ENCODE results near the gene JAKMIP2. TPM values are rescaled to one million over a fixed set of nuclear protein-coding genes. Genes with fewer than 3 reads are reported as not detected.
"Not testable (repeated sequence)": the region's sequence is repeated elsewhere in the genome, so short reads cannot be mapped to it uniquely, and the experiment has no call there.

Gene JAKMIP2
- total RNA-seq, result 0.06 TPM
- long read RNA-seq, result 0 reads

DNA sequence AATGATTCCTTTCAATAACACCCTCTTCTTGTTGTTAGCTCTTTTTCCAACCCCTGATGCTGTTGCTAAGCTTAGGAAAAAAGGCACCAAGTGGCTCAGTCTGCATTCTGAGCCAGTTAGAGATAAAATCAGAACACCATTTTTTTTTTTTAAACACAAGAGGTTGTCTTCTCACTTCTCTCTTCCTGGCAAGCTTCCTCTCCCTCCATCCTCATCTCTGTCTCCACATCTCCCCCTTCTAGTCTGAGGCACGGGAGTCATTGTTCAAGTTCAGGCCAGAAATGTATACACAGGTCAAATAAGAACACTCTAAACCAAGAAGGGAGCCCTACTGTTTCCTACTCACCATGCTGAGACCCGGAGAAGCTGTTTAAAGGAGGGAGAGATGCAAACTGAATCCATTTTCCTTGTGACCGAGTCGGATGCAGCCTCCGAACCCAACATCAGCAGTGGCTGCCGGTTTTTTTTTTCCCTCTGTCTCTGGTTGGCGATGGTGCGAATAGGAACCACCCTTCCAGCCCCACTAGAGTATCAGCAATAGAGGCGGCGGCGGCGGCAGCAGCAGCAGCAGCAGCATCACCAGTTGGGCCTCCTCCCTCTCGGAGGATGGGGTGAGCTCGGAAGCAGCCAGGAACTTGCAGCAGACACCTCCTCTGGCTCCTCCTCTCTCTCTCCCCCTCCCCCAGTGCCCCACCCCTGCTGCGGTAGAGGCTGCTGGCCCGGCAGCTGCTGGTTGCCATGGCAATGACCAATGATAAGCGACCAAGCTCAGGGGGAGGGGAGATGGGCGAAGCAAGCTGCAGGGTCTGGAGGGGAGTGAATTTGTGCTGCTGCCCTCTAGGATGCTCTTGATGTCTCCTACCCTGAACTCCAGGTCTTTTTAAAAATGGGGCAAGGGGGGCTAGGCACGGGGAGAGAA lies at the start of gene JAKMIP2:
Gene JAKMIP2 (minus strand): TSS at position 619 of the 919 bp plus-strand sequence. CDS start 110,922 bp downstream, outside the sequence.
- DNase-seq (ENCODE audit: low spot score), result no peak

DNA sequence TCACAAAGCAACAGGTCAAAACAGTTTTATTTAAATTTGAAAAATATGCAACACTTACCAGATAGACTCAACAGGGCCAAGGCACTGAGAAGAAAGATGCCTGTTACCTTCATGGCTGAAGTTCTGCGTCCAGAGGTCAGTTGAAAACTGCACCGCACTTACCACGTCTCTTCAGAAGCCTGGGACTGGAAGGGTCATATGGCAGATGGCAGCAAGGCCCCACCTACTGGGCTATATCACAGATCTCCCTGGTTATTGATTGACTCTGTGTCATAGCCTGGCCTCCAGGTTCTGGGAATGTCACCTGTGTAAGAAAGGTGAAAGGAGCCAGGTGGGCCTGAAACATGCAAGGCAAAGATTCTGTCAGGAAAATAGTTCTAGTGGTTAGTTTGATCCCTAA lies 48.9 kb upstream of the JAKMIP2 start, which contains the start of gene SPINK1:
Gene SPINK1 (minus strand): TSS at position 207 of the 400 bp plus-strand sequence. CDS start 94 bp downstream, at position 113.
- DNase-seq (ENCODE audit: low spot score), result no peak

DNA sequence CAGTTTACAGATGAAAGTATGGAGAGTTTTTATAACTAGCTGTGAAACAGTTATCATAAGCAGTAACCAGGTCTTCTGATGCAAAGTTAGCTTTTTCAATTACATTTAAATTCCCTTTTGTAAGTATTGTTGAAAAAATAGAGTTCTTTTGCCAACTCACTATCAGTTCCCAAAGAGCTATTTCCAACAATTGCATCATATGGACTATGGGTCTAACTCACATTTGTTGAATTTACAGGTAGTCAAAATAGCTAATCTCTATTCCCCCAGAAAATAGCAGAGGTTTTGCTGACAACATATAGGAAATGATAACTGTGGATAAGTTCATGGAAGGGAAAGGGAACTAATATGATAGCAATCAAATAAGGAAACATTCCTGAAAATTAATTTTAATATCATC lies 47.5 kb upstream of the JAKMIP2 start:
- DNase-seq (ENCODE audit: low spot score), result no peak

DNA sequence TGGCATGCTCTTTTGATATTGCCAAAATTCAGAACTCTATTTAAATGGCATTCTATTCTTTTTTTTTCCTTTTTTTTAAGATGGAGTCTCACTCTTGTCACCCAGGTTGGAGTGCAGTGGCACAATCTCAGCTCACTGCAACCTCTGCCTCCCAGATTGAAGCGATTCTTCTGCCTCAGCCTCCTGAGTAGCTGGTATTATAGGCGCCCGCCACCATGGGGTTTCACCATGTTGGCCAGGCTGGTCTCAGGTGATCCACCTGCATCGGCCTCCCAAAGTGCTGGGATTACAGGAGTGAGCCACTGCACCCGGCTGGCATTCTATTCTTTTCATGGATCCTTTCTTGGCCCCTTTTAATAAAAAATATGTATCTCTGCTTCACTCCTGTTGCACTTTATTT lies 44.5 kb upstream of the JAKMIP2 start:
- not testable (repeated sequence) for DNase-seq (ENCODE audit: low spot score)

DNA sequence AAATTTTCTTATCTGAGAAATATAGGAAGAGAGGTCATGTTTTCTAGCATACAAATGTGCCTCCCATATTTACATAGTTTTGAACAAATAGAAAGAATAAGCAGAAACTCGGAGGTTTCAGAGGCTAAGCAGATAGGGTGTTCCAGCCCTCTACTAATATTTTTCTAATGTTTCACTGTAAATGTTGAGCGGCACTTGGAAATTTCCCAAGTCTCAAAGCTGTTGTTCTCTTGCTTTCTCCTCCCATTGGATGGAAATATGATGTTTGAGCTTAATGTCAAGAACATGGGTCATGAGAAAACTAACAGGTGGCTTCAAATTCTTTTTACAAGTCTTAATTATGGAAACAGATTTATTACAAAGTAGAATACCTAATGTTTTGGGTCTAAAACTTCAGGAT lies 43.8 kb upstream of the JAKMIP2 start:
- no peak for DNase-seq (ENCODE audit: low spot score)

DNA sequence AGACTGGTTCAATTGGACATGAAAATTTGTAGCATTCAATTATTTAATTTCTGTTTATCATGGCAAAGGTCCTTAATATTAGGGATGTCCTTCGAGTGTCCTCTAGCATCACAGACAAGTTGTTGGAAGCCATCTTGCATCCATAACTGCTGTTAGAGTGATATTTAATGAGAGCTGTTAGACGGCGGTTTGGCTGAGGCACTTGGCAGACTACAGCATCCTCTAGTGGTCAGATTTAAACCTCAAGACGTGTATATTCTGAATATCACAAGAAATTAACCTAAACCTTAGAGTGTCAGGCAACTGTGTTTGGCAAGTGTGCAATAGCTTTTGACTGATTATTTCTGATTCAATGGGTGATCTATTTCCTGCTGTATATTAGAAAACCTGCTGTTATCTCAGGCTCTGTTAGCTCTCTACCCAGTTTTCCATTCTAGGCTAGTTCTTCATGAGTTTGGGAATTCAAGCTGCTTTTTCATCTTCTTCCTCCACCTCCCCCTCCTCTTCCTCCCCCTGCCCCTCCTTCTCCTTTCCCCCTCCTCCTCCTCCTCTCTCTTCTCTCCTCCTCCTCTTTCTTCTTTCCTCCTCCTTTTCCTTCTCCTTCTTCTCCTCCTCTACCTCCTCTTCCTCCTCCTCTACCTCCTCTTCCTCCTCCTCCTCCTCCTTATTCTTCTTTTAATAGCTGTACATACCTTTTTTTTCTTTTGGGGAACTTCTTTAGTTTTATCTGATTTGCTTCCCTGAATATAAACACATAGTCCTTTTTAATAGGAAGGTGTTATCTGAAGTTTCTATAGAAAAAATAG lies 40.4 kb upstream of the JAKMIP2 start:
- DNase-seq (ENCODE audit: low spot score), result no peak

DNA sequence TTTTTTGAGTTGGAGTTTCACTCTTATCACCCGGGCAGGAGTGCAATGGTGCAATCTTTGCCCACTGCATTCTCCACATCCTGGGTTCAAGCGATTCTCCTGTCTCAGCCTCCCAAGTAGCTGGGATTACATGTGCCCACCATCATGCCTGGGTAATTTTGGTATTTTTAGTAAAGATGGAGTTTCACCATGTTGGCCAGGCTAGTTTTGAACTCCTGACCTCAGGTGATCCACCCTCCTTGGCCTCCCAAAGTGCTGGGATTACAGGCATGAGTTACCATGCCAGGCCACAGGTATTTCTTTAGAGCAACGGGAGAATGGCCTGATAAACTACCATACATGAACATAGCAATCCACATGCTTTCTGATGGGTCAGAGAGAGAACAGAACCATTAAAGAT lies 39.7 kb upstream of the JAKMIP2 start:
- DNase-seq (ENCODE audit: low spot score), result not testable (repeated sequence)

DNA sequence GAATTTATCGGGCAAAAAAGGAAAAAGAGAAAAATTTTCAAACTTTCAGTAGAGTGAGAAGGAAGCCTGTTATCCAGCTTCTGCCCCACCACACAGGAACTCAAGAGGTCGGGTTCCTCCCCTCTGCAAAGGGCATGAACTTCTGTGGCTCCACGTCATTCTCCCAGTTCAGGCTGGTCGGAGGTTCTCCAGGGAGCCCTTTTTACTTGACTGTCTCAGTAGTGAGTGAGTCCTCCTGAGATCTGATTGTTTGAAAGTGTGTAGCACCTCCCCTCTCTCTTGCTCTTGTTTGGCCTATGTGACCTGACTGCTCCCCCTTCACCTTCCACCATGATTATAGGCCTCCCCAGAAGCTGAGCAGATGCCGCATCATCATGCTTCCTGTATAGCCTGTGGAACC lies 39.2 kb upstream of the JAKMIP2 start:
- DNase-seq (ENCODE audit: low spot score), result no peak

DNA sequence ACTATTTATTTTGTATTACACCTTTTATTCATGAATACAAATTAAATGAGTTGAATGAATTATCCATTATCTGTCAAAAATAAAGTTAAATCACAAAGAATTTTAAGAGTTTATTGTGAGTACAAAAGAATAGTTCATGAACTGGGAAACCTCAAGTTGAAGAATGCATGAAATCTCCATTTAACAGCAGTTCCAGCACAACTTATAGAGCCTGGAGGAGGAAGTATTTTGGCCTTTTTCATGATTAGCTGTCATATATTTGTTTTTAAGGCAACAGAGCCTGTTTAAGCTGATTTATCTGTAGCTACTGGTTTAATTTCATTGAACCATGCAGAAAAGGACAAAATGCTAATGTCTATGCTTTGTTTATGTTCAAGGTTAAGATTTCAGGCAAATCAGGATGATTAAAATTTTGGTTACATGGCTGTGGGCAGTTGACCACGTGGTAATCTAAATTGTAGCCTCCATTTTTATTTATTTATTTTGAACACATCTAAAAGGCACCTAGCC lies 36.8 kb upstream of the JAKMIP2 start:
- DNase-seq (ENCODE audit: low spot score), result no peak

DNA sequence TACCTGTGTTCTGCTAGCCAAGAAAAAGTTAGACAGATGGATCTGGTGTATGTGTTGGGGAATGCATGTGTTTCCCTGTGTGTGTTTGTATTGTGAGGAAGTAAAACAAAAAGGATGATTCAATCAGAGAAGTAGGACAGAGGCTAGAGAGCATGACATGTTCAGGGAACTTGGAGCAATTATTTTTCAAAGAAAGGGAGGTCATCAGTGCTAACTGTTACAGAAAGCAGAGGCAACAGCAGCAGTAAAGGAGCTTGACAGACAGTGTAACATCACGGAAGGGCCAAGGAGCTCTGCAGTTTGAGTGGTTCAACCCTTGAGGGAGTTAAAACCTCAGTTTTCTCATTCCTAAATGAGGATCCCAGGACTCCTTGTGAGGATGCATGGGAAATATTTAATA lies 35.8 kb upstream of the JAKMIP2 start:
- no peak for DNase-seq (ENCODE audit: low spot score)

DNA sequence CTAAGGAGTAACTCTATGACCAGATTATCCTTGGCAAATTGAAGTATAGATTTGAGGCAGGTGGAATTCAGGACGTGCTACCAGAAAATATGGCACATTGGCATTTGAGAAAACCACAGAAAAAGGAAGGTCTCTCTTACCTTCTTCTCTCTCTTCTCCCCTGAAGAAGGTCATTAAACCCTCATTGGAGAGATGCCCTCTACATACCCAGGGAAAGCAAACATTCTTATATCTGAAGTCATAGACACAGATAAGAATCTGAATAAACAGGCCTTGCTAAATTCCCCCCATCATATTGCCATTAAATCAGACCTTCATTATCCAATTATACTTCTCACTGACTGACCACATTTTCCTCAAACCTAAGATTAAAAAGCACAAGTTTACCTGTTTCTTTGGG lies 31.2 kb upstream of the JAKMIP2 start:
- DNase-seq (ENCODE audit: low spot score), result no peak

DNA sequence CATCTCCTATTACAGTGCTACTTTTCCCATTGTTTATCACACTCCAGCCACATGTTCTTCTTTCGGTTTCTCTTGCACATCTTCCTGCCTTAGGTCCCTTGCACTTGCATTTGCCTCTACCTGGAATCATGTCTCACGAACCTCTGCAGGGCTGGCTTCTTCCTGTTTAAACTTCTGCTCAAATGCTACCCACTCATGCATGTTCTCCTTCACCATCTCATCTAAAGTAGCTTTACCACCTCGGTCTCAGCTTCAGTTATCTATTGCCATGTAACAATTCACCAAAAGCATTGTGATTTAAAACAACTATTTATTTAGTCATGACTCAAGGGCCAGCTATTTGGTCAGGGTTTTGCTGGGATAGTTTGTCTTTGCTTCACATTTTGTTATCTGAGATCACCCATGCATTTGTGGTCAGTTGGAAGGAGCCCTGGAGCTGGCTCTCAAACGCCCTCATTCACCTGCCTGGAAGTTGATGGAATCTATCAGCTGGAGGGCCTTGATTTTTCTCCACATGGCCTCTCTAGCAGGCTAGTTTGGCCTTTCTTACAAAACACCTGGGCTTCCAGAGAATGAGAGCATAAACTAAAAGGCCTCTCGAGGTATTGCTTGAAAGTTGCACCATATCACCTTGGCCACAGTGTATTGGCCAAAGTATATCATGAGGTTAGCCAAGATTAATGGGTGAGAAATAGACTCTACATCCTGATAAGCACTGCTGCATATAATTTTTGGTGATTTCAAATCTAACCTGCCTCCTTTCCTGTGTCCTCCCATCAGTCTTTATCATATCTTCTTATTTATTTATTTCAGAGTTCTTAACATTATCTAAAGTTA lies 27.5 kb upstream of the JAKMIP2 start:
- DNase-seq (ENCODE audit: low spot score), result no peak

DNA sequence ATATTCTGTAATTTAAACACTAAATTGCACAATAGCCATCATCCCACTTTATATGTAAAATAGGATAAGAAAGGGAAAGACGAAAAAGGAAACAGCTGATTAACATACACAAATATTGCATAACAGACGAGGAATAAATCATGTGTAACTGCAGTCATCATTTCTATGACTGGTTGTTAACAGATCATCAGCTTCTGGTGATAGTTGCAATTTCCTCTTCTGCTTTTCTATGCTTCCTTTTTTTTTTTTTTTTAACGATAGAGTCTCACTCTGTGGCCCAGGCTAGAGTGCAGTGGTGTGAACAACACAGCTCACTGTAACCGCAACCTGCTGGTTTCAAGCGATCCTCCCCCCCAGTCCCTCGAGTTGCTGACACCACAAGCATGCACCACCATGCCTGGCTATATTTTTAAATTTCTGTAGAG lies 22.5 kb upstream of the JAKMIP2 start:
- DNase-seq (ENCODE audit: low spot score), result no peak

DNA sequence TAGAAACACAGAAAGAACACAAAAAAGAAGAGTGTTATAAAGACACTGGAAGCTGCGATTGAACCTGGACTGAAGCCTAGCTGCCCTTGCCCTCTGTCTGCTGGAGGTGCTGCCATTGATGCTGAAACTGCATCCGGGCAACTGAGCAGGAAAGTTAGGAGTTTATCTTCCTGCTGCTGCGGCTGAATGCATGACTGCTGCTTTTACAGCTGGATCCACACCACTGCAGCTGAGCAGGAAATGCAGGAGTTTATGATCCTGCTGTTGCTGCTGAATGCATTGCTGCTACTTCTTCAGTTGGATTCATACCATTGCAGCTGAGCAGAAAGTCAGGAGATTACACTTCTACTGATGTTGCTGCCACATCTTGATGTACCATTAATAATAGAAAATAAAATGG lies 21.8 kb upstream of the JAKMIP2 start:
- no peak for DNase-seq (ENCODE audit: low spot score)

DNA sequence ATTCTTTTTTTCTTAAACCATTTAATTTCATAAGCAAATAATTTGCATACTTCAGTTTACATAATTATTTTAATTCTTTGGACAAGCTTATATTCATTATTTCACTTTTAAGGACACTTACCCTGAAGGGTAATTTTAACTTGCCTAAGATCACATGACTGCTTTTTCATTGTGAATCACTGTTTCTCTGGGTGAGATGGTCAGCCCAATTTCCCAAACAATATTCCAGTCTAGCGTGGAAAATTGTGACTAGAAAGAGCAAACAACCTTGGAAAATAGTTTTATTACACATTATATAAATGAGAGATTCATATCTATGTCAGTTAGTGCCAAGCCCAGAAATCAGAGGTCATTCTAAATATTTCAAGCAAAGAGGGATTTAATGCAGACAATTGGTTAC lies 21.4 kb upstream of the JAKMIP2 start:
- no peak for DNase-seq (ENCODE audit: low spot score)

DNA sequence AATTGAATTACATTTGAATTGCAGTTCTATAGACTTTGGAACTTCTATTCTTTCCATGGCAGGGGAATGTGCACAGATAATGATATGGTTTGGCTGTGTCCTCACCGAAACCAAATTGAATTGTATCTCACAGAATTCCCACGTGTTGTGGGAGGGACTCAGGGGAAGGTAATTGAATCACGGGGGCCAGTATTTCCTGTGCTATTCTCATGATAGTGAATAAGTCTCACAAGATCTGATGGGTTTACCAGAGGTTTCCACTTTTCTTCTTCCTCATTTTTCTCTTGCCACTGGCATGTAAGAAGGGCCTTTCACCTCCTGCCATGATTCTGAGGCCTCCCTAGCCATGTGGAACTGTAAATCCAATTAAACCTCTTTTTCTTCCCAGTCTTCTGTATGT lies 20.6 kb upstream of the JAKMIP2 start:
- not testable (repeated sequence) for DNase-seq (ENCODE audit: low spot score)

DNA sequence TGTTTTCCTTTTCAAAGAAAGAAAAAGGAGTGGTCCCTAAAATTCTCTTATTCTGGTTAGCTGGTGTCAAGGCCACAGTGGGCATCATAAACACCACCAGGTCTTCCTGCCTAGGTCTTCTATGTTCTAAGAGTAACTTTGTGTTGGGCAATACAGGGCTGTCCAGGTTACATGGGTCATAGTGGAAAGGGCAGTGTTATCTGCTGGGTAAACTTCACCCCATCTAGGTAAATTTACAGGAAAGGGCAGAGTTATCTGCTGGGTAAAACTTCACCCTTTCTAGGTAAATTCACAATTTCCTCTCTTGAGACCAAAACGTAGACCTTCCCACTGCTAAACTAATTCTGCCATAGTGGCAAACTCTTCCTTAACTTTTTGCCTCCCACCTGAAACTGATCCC lies 18.9 kb upstream of the JAKMIP2 start:
- DNase-seq (ENCODE audit: low spot score), result no peak

DNA sequence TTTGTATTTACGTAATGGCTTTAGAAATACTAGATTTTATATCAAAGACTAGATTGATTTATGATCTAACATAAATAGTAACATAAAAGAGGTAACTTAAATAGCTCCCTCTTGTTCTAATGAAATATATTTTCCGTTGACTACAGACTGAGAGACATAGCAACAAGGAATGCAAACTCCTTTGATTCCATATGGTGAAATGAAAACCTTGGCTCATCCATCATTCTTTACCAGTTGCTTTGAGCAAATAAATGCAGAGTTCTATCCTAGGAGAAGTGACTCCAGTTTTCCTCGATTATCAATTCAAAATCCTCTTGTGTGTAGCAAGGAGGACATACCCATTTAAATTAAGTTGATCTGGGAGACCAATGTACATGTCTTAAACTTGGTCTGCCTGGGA lies 18.0 kb upstream of the JAKMIP2 start:
- no peak for DNase-seq (ENCODE audit: low spot score)

DNA sequence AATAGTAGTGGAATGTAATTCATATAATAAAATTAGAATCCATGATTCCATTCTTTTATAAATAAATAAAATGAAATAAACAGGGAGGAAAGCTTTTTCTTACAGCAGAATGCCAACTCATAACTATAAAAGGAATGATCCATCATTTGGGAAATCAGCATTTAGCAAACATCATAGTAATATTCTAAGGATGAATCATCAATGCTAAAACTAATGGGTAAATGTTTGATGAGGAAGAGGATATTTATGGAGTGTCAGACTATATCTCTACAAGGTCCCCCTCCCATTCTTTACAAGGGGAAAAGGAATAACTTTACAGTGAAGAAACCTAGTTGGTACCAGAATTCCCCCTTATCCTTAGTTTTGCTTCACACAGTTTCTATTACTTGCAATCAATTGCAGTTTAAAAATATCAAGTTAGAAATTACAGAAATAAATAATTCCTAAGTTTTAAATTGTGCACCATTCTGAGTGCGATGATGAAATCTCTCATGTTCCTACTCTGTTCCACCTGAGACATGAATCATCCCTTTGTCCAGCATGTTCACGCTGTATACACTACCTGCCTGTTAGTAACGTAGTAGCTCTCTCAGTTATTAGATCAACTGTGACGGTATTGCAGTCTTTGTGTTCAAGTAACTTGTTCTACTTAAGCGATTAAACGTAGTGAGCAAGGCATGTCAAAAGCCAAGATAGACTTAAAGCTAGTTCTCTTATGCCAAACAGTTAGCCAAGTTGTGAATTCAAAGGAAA lies 14.2 kb upstream of the JAKMIP2 start:
- DNase-seq (ENCODE audit: low spot score), result no peak

DNA sequence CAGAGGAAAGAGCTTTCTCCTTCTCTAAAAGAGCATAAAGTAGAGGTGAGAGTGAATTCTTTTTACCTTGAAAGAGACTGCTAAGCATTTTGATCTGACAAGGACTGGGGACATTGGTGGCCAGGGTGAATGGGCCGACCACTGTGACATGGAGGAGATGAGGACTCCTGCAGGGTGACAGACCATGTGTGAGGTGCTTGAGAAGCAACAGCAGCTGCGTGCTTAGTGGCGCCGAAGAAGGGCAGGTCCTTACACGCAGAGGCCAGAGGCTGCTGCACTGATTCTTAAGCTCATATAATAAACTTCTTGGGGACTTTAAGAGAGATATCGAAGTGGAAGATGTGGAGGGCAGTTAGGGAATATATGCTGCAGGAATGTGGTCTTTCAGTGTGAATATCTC lies 8.7 kb upstream of the JAKMIP2 start:
- DNase-seq (ENCODE audit: low spot score), result no peak

All from mesenteric fat pad (tissue), 1 donor.